Activated naive CD4-positive, alpha-beta T cell treated with Interleukin-2 at 50 U/mL for 16 hours (primary cell): Measurements from ENCODE around the gene PROSER3.
"Not testable (repeated sequence)": the region's sequence is repeated elsewhere in the genome, so short reads cannot be mapped to it uniquely, and the experiment has no call there.

ENCODE experiments used
- DNase-seq: peaks from one replicate; pipeline ENCODE4 v3.0.0-alpha.2; 2020

The PROSER3 gene

DNA sequence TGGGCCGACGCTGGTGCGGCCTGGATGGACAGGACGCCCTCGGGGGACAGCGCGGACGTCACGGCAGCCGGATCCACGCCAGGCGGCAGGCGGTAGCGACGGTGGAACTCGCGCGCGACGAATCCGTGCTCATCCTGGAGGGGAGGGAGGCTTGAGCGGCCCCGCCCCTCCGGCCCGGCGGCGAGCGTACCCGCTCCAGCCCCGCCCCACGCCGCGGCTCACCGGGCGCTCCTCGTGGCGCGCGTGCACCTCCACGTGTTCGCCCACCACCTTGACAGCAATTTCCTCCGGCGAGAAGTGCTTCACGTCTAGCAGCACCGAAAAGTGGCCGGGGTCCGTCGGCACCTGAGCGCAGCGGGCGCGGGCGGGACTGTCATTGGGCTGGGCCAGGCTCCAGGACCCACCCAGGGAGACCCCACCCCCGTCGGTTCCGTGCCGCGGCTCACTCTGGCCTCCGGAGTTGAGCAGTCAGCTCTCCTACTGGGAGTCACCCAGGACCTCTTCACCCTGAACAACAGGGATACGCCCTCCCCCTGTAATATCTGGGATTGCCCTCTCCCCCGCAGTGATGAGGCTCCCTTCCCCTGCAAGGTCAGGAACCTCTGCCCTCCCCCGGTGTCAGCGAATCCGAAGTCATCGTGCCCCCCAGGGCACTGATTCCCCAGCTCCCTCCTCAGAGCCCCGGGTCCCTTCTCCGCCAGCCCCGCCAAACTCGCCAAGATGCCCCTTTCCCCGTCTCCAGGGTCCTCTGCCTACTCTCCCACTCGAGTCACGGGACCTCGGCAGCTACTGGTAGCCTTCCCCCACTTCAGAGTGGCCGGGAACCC lies 2.2 kb upstream of the PROSER3 start:
- DNase-seq = peak; percentile 68

GRCh38 chr19:35756377-35757230 lies 1.4 kb upstream of the PROSER3 start, which contains the start of gene HSPB6:
TSS of gene HSPB6 (minus strand) at chr19:35757029. CDS start at chr19:35757008, 21 bp downstream.
- DNase-seq = no peak

DNA sequence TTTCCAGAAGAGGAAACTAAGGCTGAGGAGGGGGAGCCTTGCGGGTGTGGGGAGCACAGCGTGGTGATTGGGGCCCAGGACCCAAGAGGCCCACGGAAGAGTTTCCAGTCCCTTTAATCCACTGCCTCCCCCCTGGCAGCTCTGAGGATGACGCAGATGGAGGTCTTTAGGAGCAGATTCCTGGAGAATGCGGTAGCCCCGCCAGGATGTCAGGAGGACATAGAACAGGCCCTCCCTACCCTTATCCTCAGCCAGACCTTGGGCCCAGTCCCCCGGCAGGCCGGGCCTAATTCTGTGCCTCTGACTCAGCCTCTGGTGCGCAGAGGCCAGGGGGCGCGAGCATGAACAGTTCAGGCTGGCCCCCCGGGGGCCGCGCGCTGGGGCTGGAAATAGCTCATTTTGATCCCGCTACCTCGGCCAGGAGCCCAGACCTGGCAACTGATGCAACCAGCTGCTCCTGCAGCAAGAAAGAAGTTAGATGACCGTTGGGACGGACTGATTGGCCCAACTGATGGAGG lies 686 bp upstream of the PROSER3 start:
- peak; percentile 19 for DNase-seq

DNA sequence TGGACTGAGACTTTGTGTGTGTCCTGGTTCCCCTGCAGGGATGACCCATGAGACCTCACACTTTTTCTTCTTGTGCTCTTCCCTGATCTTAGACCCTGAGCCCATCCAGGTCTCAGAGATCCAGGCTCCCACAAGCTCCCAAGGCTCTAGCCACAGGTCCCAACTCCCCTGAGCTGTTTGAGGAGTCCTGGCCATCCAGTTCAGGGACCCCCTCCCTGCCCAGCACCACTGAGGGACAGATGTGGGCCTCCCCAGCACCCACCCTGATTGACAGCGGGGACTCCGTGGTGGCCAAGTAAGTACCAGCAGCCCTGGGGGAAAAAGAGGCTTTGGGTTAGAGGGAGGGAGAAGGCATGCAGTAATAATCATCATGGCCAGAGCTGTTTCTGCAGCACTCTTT lies 1.7 kb downstream of the PROSER3 start:
- DNase-seq = no peak

DNA sequence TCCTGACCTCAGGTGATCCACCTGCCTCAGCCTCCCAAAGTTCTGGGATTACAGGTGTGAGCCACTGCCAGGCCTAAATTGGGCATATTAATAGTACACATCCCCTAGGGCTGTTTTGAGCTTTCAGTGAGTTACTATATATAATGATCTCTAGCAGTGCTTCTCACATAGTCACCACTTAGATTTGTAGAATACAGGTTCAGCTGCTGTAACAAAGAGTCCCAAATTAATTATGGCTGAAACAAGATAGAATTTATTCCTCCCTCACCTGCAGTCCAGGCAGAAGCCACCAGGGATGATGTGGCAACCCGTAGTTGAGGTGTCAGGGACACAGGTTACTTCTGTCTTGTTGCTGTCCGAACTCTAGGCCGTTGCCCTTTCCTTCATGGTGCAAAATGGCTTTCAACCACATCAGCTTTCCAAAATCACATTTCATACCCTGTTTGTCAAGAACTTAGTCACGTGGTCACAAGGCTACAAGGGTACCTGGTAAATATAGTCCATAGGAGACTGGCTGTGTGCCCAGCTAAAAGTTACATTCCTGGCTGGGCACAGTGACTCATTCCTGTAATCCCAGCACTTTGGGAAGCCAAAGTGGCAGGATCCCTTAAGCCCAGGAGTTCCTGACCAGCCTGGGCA lies 2.9 kb downstream of the PROSER3 start:
- no peak for DNase-seq

DNA sequence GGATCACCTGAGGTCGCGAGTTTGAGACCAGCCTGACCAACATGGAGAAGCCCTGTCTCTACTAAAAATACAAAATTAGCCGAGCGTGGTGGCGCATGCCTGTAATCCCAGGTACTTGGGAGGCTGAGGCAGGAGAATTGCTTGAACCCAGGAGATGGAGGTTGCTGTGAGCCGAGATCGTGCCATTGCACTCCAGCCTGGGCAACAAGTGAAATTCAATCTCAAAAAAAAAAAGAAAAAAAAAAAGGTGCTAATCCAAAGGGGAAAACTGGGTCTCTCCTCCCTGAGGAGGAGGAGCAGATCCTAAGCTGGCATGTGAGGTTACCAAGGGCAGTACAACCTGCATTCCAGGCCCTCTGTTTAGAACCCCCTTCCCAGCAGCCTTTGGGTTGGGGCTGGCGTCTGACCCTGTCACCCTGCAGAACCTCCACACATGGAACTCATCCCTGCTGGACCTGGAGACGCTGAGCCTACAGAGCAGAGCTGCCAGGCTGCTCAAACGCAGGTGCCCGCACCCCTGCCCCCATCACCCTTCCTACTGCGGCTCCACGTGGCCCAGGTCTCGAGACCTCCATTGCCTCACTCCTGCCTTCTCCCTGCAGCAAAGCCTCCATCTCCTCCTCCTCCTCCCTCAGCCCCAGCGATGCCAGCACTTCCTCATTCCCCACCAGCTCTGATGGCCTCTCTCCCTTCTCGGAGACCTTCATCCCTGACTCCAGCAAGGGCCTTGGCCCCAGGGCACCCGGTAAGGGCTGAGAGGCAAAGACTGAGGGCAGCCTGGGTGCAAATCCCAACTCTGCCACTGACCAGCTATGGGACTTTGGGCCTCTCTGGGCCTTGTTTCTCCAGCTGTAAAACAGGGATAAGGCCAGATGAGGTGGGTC lies 6.7 kb downstream of the PROSER3 start:
- DNase-seq = no peak

DNA sequence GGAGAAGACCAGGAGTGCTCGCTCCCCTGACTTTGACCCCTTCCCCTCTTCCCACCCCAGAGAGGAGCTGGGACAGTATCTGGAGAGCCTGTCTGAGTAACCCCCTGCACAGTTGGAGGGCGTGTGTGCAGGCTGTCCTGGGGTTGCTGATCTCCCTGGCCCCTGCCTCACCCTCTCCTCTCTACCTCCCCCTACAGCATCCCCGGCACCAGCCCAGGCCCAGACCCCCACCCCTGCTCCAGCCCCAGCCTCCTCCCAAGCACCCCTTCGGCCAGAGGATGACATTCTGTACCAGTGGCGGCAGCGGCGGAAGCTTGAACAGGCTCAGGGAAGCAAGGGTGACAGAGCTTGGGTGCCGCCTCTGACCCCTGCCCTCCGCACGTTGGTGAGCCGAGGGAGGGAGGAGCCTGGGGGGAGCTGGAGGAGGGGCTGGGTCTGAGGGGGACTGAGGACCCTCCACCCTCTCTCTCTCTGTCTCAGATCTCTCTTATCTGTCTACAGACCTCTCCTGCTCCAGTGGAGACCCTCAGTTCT lies 8.7 kb downstream of the PROSER3 start:
- no peak for DNase-seq

GRCh38 chr19:35767288-35768081 lies 9.5 kb downstream of the PROSER3 start:
- no peak for DNase-seq

- no peak for DNase-seq
These were observed 10.1 kb downstream of the PROSER3 start for GRCh38 chr19:35768082-35768421.

DNA sequence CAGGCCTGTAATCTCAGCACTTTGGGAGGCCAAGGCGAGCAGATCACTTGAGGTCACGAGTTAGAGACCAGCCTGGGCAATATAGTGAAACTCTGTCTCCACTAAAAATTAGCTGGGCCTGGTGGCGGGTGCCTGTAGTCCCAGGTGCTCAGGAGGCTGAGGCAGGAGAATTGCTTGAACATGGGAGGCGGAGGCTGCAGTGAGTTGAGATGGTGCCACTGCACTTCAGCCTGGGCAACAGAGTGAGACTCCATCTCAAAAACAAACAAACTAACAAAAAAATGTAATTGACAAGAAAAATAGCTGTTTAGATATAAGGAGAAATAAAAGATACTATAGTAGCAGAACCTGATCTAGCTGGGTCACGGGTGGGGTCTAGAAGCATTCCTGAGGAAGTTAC lies 14.4 kb downstream of the PROSER3 start:
- not testable (repeated sequence) for DNase-seq

DNA sequence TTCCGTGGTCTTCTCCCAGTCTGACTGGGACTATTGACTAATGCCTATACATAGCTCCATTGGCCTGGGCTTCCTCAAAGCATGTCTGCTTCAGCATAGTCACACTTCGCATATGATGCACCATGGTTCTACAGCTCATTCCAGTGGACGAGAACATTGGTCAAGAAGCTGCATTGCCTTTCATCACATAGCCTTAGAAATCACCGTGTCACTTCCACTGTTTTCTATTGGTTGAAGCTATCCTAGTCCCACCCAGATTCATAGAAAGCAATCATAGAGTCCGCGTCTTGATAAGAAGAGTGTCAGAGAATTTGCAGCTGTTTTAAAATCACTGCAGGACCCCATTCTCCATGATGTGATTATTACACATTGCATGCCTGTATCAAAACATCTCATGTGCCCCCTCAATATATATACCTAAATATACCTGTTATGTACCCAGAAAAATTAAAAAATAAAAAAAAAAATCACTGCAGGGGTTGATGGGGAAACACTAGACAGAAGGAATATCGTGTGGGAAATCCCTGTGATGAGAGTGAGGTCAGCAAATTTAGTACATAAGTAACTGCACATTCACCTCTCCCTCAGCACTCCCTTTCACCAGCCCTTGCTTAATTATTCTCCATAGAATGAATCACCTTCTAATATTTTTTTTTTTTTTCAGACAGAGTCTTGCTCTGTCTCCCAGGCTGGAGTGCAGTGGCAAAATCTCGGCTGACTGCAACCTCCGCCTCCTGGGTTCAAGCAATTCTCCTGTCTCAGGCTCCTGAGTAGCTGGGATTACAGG lies 15.2 kb downstream of the PROSER3 start:
- DNase-seq = no peak

DNA sequence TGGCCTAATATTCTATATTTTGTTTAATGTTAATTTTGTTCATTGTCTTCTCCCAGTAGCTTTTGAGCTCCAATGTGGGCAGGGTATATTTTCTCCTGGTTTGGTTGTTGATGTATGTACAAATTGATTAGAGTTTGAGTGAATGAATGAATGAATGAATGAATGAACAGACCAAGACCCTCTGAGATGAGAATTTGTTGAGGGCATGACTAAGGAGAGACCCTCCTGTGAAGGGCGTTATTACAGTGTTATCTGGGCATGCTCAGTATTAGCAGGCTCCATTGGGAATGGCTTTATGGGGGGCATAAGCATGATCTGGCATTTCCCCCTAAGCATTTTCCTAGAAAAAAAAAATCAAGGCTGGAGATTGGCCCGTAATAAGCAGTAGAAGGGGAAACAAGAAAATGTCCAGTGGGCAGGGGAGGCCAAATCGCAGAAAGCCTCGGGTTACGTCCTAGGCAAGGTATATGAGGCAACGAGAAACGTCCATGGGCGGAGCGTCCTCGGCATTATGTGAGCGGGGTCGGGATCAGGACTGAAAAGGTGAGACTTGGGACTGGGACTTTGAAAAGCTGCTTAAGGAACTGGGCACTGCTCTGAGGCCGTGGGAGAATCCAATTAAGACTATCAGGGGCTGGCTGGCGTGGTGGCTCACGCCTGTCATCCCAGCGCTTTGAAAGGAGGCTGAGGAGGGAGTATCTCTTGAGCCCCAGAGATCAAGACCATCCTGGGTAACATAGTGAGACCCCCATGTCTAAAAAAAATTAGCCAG lies 16.5 kb downstream of the PROSER3 start:
- DNase-seq = no peak

GRCh38 chr19:35775046-35775297 lies 17.0 kb downstream of the PROSER3 start:
- DNase-seq = no peak

GRCh38 chr19:35775298-35776101 lies 17.5 kb downstream of the PROSER3 start, which contains the start of gene ARHGAP33:
TSS of gene ARHGAP33 (plus strand) at chr19:35775564. CDS start at chr19:35775659, 95 bp downstream.
- DNase-seq = peak; percentile 99

DNA sequence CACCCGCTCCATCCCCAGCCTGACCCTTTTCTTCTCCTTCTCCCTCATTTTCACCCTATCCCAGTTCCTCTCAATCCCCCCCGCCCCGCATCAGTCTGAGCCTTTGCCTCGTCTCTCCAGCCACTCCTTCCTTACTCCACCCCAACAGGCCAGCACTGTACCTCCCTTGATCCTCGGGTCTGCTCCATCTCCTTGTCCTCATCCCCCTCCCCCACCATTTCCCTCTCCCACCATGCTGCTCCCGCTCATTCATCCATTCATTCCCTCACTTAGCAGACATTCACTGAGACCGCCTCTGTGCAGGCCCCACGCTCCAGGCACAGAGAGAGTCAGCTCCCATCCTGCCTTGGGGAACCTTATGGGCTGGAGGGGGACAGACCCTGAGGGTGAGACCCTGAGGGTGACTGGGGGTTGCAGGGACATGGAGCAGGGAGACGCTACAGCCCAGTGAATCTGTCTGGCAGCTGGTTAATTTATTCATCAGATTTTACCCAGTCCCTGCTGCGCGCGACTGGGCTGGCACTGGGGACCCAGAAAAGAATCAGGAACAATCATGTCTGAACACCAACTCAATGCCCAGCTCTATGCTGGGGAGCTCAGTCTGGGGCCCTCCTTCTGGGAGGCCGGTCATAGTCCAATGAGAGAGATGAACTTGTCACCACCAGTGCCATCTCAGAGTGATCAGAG lies 18.3 kb downstream of the PROSER3 start:
- DNase-seq = no peak

GRCh38 chr19:35777086-35777841 lies 19.3 kb downstream of the PROSER3 start:
- no peak for DNase-seq

- no peak for DNase-seq
These were observed 20.0 kb downstream of the PROSER3 start for GRCh38 chr19:35777961-35778360.
